Retinal pigment epithelial cell (primary cell): ENCODE measurements around the gene CCDC63.

Experiments used
- DNase-seq: peaks from one replicate; pipeline ENCODE4 v3.0.0-alpha.2; 2010; ENCODE audit warnings: low read depth
- H3K4me3 ChIP-seq: 2 replicates; pipeline ENCODE4 v1.5.1; 2011; ENCODE audit warnings: mild to moderate bottlenecking, low read length, control low read depth, moderate library complexity
- CTCF ChIP-seq: conservative IDR thresholded peaks from 2 replicates; pipeline ENCODE4 v1.5.1; 2011; ENCODE audit warnings: low read depth, low read length, control low read depth, inconsistent platforms

CCDC63 gene

GRCh38 chr12:110889361-110889760 is 42.6 kb downstream of the CCDC63 start:
- no peak for TF ChIP-seq CTCF
- no peak overlapping the region for H3K4me3 ChIP-seq
- no peak for DNase-seq

- no peak for TF ChIP-seq CTCF
- no peak for DNase-seq
- H3K4me3 ChIP-seq, result no peak overlapping the region
These were observed 47.2 kb downstream of the CCDC63 start for GRCh38 chr12:110893956-110894355.

- H3K4me3 ChIP-seq, result no peak overlapping the region
- no peak for DNase-seq
- no peak for TF ChIP-seq CTCF
These were observed 49.8 kb downstream of the CCDC63 start for GRCh38 chr12:110896559-110896958.

- TF ChIP-seq CTCF, result no peak
- DNase-seq, result no peak
These were observed 54.6 kb downstream of the CCDC63 start for GRCh38 chr12:110901401-110901800.

GRCh38 chr12:110903511-110903910 is 56.7 kb downstream of the CCDC63 start:
- no peak for DNase-seq
- TF ChIP-seq CTCF, result no peak
- H3K4me3 ChIP-seq, result no peak overlapping the region

More at GRCh38 chr12:110901401-110901800, 54.6 kb downstream of the CCDC63 start:
- H3K4me3 ChIP-seq, result no peak overlapping the region

GRCh38 chr12:110906083-110906482 is 59.3 kb downstream of the CCDC63 start:
- no peak overlapping the region for H3K4me3 ChIP-seq
- TF ChIP-seq CTCF, result no peak
- DNase-seq, result no peak

GRCh38 chr12:110906516-110906915 is 59.7 kb downstream of the CCDC63 start:
- no peak overlapping the region for H3K4me3 ChIP-seq
- TF ChIP-seq CTCF, result no peak
- no peak for DNase-seq
